HepG2 (cell line): ENCODE results near the gene RABL6. TPM values are rescaled to one million over a fixed set of nuclear protein-coding genes. Genes with fewer than 3 reads are reported as not detected.
A peak's percentile ranks its signal among the peaks of the same experiment; 100 is the strongest.

Experiments
- BRCA1 ChIP-seq: sonication (generic); formaldehyde crosslinking; IDR thresholded peaks from 2 replicates; pipeline ENCODE4 v1.4.0; 2020; ENCODE audit warnings: missing genetic modification reagents
- CBX2 ChIP-seq, 2 experiments: fragments of 200-600 bp in 1 of 2; sonication (generic); formaldehyde crosslinking in 1 of 2; IDR thresholded peaks; 2 replicates each; pipeline versions ENCODE4 v1.7.0 to v1.8.1; 2018 to 2022; ENCODE audit warnings: low read depth in 2 of 2, low read length in 1 of 2, mild to moderate bottlenecking in 1 of 2, missing genetic modification reagents in 1 of 2
- DR1 ChIP-seq: sonication (generic); formaldehyde crosslinking; IDR thresholded peaks from 2 replicates; pipeline ENCODE4 v1.8.0; 2021; ENCODE audit warnings: mild to moderate bottlenecking, missing genetic modification reagents, inconsistent platforms
- HMG20A ChIP-seq: IDR thresholded peaks from 2 replicates; pipeline ENCODE4 v1.6.1; 2016; ENCODE audit warnings: borderline replicate concordance
- HMGA1 ChIP-seq: sonication (generic); formaldehyde crosslinking; conservative IDR thresholded peaks from 2 replicates; pipeline ENCODE4 v1.4.0; 2020; ENCODE audit warnings: missing genetic modification reagents
- HOXD1 ChIP-seq: sonication (generic); formaldehyde crosslinking; IDR thresholded peaks from 2 replicates; pipeline ENCODE4 v1.5.0; 2020; ENCODE audit warnings: missing genetic modification reagents
- KAT8 ChIP-seq: IDR thresholded peaks from 2 replicates; pipeline ENCODE4 v1.6.1; 2016; ENCODE audit warnings: missing genetic modification reagents, missing compliant biosample characterization
- MAF1 ChIP-seq: sonication (generic); formaldehyde crosslinking; IDR thresholded peaks from 2 replicates; pipeline ENCODE4 v1.5.0; 2020; ENCODE audit warnings: missing genetic modification reagents, borderline replicate concordance
- MAFF ChIP-seq: IDR thresholded peaks from 2 replicates; pipeline ENCODE4 v1.6.1; 2011; ENCODE audit warnings: low read depth, low read length, improper control_type of control experiment
- NBN ChIP-seq: fragments of 450-650 bp; conservative IDR thresholded peaks from 2 replicates; pipeline ENCODE4 v1.6.1; 2017
- NCOA5 ChIP-seq: sonication (generic); formaldehyde crosslinking; IDR thresholded peaks from 2 replicates; pipeline ENCODE4 v1.4.0; 2020; ENCODE audit warnings: missing genetic modification reagents
- NFKBIZ ChIP-seq: IDR thresholded peaks from 2 replicates; pipeline ENCODE4 v1.6.1; 2018; ENCODE audit warnings: missing genetic modification reagents, missing compliant biosample characterization
- RNF2 ChIP-seq: fragments of 450-650 bp; conservative IDR thresholded peaks from 2 replicates; pipeline ENCODE4 v1.6.1; 2016; ENCODE audit warnings: low read depth
- SIX1 ChIP-seq: sonication (generic); formaldehyde crosslinking; IDR thresholded peaks from 2 replicates; pipeline ENCODE4 v1.4.0; 2020; ENCODE audit warnings: missing genetic modification reagents, borderline replicate concordance
- THAP11 ChIP-seq: IDR thresholded peaks from 2 replicates; pipeline ENCODE4 v1.6.1; 2016; ENCODE audit warnings: missing biosample characterization, missing genetic modification reagents
- ZBTB7A ChIP-seq: sonication (generic); formaldehyde crosslinking; IDR thresholded peaks from 2 replicates; pipeline ENCODE4 v1.8.0; 2022; ENCODE audit warnings: mild to moderate bottlenecking, missing genetic modification reagents
- ZNF10 ChIP-seq: sonication (generic); formaldehyde crosslinking; IDR thresholded peaks from 2 replicates; pipeline ENCODE4 v1.4.0; 2020; ENCODE audit warnings: mild to moderate bottlenecking, low read depth, missing genetic modification reagents, borderline replicate concordance
- ZNF121 ChIP-seq: sonication (generic); formaldehyde crosslinking; IDR thresholded peaks from 2 replicates; pipeline ENCODE4 v1.5.0; 2020; ENCODE audit warnings: mild to moderate bottlenecking, missing genetic modification reagents
- ZNF253 ChIP-seq: sonication (generic); formaldehyde crosslinking; IDR thresholded peaks from 2 replicates; pipeline ENCODE4 v1.8.0; 2022; ENCODE audit warnings: mild to moderate bottlenecking, missing genetic modification reagents, borderline replicate concordance
- ZNF484 ChIP-seq: sonication (generic); formaldehyde crosslinking; IDR thresholded peaks from 2 replicates; pipeline ENCODE4 v1.5.1; 2020; ENCODE audit warnings: mild to moderate bottlenecking, low read depth, missing genetic modification reagents, borderline replicate concordance
- ZNF569 ChIP-seq: sonication (generic); formaldehyde crosslinking; IDR thresholded peaks from 2 replicates; pipeline ENCODE4 v1.5.0; 2020; ENCODE audit warnings: mild to moderate bottlenecking, missing genetic modification reagents, moderate library complexity, borderline replicate concordance
- ZNF660 ChIP-seq: sonication (generic); formaldehyde crosslinking; IDR thresholded peaks from 2 replicates; pipeline ENCODE4 v1.5.1; 2020; ENCODE audit warnings: mild to moderate bottlenecking, low read depth, missing genetic modification reagents, borderline replicate concordance
- polyA plus RNA-seq, 8 experiments: library from polyadenylated mRNA; depleted of rRNA in 3 of 8; stranded (reverse) in 7 of 8; unstranded in 1 of 8; fragments of >200 nt; fragmentation: Illumina TruSeq in 4 of 8; extraction: Trizol in 4 of 8; gene quantifications; 2 replicates each; pipeline versions ENCODE4 v1.2.1 to v1.2.3, GENCODE V29; 2011 to 2016; ENCODE audit warnings: low read depth in 4 of 8, missing spikeins in 1 of 8, mixed read lengths in 1 of 8; ENCODE audit not compliant: insufficient read depth in 1 of 8
- total RNA-seq, 5 experiments: library from RNA; depleted of rRNA; stranded (reverse); fragments of >200 nt; fragmentation: Illumina TruSeq; extraction: Trizol; gene quantifications; 2 replicates each; pipeline ENCODE4 v1.2.3, GENCODE V29; 2016; ENCODE audit warnings: low read depth in 1 of 5
- TF ChIP-seq, protein P1 (sequence below): sonication (generic); formaldehyde crosslinking; conservative IDR thresholded peaks from 2 replicates; pipeline ENCODE4 v1.8.0; 2022; ENCODE audit warnings: mild to moderate bottlenecking, moderate library complexity, missing genetic modification reagents
- TF ChIP-seq, protein P2 (sequence below): sonication (generic); formaldehyde crosslinking; IDR thresholded peaks from 2 replicates; pipeline ENCODE4 v1.5.0; 2020; ENCODE audit warnings: missing genetic modification reagents
- TF ChIP-seq, protein P3 (sequence below): sonication (generic); formaldehyde crosslinking; IDR thresholded peaks from 2 replicates; pipeline ENCODE4 v1.4.0; 2020; ENCODE audit warnings: missing genetic modification reagents
- TF ChIP-seq, protein P4 (sequence below): sonication (generic); formaldehyde crosslinking; IDR thresholded peaks from 2 replicates; pipeline ENCODE4 v1.5.0; 2020; ENCODE audit warnings: mild to moderate bottlenecking, missing genetic modification reagents

RABL6 gene
- total and polyA plus RNA-seq, 2 of the 13 experiments (the other 11 are each of a cell fraction or from before 2014, with no cell fraction given) = 81.5 to 125 TPM

DNA sequence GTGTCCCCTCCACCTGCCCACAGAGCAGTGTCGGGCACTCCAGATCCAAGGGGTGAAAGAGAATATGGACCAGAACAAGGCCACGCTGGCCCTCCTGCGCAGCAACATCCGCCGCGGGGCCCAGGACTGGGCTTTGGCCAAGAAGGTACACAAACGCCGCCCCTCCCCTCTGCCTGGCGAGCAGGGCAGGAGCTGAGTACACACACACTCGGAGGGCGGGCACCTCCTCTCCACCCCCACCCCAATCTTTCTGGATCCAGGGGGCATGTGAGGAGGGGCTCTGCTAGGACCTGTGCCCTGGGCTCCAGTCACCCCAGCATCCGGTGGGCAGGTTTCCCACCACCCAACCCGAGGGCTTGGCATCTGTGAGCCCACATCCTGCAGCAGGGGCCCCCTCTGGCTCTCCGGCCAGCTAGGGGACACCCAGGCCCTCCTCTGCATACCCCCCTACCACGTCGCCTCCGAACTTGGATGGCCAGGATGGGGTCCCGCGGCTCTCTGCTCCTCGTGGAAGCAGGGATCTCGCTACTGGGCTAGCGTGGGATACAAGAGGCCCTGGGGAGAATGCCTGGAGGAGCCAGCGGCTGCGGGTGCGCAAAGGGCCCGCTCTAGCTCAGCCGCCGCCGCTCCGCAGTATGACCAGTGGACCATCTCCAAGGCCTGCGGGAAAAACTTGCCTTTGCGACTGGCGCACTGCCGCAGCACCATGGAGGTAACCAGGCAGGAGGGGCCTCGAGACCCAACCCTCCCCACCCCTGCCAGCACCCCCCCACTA, 8.5 kb upstream of the RABL6 start (continued):
- TF ChIP-seq, protein P1, sequence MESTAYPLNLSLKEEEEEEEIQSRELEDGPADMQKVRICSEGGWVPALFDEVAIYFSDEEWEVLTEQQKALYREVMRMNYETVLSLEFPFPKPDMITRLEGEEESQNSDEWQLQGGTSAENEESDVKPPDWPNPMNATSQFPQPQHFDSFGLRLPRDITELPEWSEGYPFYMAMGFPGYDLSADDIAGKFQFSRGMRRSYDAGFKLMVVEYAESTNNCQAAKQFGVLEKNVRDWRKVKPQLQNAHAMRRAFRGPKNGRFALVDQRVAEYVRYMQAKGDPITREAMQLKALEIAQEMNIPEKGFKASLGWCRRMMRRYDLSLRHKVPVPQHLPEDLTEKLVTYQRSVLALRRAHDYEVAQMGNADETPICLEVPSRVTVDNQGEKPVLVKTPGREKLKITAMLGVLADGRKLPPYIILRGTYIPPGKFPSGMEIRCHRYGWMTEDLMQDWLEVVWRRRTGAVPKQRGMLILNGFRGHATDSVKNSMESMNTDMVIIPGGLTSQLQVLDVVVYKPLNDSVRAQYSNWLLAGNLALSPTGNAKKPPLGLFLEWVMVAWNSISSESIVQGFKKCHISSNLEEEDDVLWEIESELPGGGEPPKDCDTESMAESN = 0 out of 2 replicates have a peak, but pooled peaks have one; percentile 5
- TF ChIP-seq HOXD1 (CRISPR knock-in tag) (peak; percentile 86), NFKBIZ (CRISPR knock-in tag) (no peak), SIX1 (peak; percentile 32; the same call in 1 of the 2 replicates), ZNF660 (no peak), THAP11 (CRISPR knock-in tag) (peak; percentile 68; the same call in 1 of the 2 replicates), BRCA1 (peak; percentile 83), ZNF484 (CRISPR knock-in tag) (no peak), ZNF121 (no peak), NCOA5 (no peak), KAT8 (CRISPR knock-in tag) (peak; percentile 81), ZNF569 (CRISPR knock-in tag) (peak; percentile 91; the same call in 1 of the 2 replicates), MAFF (no peak), CBX2 (IDR thresholded peaks at IDR 0.05; ENCODE audit: low read depth, low read length) (no peak), CBX2 (CRISPR knock-in tag; IDR thresholded peaks at IDR 0.05; ENCODE audit: low read depth) (no peak), HMGA1 (CRISPR knock-in tag) (no peak), RNF2 (no peak), HMG20A (peak; percentile 23; the same call in 1 of the 2 replicates), ZNF253 (CRISPR knock-in tag) (no peak), ZNF10 (CRISPR knock-in tag) (no peak), DR1 (CRISPR knock-in tag) (peak; percentile 42; the same call in 1 of the 2 replicates), MAF1 (no peak), NBN (no peak), ZBTB7A (CRISPR knock-in tag) (no peak; the same call in none of the 2 replicates)
- TF ChIP-seq, protein P2, sequence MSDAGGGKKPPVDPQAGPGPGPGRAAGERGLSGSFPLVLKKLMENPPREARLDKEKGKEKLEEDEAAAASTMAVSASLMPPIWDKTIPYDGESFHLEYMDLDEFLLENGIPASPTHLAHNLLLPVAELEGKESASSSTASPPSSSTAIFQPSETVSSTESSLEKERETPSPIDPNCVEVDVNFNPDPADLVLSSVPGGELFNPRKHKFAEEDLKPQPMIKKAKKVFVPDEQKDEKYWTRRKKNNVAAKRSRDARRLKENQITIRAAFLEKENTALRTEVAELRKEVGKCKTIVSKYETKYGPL (CRISPR knock-in tag) = 0 out of 2 replicates have a peak, but pooled peaks have one; percentile 11
- TF ChIP-seq, protein P3, sequence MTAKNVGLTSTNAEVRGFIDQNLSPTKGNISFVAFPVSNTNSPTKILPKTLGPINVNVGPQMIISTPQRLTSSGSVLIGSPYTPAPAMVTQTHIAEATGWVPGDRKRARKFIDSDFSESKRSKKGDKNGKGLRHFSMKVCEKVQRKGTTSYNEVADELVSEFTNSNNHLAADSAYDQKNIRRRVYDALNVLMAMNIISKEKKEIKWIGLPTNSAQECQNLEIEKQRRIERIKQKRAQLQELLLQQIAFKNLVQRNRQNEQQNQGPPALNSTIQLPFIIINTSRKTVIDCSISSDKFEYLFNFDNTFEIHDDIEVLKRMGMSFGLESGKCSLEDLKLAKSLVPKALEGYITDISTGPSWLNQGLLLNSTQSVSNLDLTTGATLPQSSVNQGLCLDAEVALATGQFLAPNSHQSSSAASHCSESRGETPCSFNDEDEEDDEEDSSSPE (CRISPR knock-in tag) = peak; percentile 63
- TF ChIP-seq, protein P4, sequence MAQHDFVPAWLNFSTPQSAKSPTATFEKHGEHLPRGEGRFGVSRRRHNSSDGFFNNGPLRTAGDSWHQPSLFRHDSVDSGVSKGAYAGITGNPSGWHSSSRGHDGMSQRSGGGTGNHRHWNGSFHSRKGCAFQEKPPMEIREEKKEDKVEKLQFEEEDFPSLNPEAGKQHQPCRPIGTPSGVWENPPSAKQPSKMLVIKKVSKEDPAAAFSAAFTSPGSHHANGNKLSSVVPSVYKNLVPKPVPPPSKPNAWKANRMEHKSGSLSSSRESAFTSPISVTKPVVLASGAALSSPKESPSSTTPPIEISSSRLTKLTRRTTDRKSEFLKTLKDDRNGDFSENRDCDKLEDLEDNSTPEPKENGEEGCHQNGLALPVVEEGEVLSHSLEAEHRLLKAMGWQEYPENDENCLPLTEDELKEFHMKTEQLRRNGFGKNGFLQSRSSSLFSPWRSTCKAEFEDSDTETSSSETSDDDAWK (CRISPR knock-in tag) = no peak
